Measurements from ENCODE around the gene SKIL.

Gene SKIL

GRCh38 chr3:170437176-170437575 lies 79.7 kb downstream of the SKIL start:
- DNase-seq = peak in 39 of 51 donors; percentile 12 to 84 (median 64)

DNA sequence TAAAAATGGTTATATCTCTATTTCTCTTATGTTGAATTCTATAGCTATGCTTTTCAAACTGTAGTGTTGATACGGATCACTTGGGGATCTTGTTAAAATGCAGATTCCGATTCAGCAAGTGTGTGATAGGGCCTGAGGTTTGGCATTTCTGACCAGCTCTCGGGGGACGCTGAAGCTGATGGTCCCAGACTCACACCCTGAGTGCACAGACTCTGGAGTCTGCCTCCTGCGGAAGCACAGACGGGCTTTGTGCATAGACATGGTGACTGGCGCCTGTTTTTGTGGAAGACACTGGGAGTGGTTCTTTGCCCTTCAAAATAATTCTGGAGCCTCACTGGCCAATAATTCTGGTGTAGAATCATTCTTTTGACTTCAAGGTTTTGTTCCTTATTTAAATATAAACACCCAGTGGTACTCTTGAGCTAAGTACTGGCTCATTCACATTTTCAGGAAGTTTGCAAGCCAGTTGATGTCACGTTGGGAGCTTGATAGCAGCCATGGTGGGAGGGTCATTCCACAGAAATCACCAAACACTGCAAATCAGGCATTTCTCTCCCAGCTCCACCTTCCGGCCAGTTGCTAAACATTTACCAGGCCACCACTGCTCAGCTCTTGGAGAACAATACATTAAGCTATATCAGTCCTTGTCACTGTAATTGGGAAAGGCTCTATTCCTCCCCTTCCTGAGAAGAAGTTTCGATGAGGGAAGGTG lies 80.3 kb downstream of the SKIL start:
- DNase-seq = peak in 4 of 51 donors; percentile 5 to 66 (median 28)

GRCh38 chr3:170438836-170439235 lies 81.3 kb downstream of the SKIL start:
- DNase-seq = no peak

DNA sequence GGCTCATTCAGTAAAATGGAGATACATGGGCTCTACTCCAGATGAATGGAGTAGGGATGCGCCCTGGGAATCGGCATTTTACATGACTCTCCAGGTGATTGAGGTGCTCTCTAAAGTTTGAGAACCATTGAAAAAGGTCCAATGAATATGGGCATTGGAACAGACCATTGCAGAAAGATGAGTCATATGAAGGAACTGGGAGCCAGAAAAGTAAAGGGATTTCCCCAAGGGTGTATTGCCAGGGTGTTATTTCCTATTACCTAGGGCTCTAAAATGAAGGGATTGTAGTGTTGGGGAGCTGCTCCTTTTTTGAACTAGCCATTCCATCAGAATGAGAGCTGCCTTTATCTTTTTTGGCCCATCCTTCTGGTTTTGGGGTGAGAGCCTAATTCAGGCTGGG lies 82.8 kb downstream of the SKIL start:
- DNase-seq = no peak

DNA sequence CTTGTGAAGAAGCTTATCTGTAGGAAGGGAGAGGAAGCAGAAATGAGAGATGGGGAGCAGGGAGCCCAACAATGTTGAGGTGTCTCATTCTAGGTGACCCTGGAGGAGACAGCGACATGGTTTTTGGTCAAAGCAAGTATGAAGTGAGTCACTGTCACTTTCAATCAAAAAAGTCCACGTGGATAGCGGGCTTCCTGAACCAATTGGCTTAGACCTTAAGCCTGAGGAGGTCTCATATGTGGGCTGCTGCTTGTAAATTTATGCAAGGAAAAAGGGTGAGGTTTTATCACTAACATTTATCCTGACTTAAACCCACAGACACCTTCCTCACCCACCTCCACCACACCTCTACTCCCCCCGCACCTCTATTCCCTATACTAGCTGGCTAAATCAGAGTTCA lies 83.9 kb downstream of the SKIL start:
- DNase-seq = no peak

DNA sequence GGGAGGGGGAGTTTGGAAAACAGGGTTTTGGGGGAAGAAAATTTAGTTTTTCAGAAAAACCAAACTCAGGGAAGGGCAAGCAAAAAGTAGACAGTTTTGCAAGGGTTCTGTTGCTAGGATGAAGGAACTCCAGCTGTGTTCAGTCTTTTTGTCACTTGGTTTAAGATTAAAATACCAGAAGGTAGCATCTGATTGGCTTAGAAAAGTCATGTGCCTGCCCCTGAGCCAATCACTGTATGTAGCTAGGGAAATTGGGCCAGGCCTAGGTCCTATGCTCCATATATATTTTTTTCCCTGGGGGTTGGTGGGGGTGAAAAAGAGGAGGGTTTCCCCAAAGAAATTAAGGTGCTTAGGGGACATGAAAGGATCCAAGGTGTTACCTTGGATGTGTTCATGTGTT lies 85.4 kb downstream of the SKIL start:
- DNase-seq = no peak

DNA sequence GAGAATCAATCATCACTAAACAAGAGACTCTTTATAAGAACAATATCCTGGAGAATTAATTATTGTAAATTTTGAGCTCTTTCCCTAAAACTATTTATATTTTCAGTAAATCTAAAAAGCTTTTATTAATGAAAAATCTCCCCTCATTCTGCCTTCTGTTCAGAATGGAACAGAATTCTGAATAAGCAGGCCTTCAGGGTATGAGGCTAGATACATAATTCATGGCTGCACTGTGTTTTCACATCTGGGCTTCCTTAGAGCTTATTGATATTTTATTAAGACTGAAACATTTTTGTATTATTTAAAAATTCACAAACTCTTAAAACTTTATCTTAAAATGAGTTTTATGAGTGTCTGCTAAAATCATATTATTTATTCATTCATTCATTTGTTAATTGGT lies 85.9 kb downstream of the SKIL start:
- DNase-seq = no peak

All from hypothalamus (tissue), 51 donors.